ENCODE results near the gene MTMR4.

Gene MTMR4

GRCh38 chr17:58539698-58540097 is 25.3 kb upstream of the MTMR4 start:
- TF ChIP-seq CTCF (IDR thresholded peaks at IDR 0.05) = no peak
- no peaks in the 10 kb centered on the region for H3K9me3 ChIP-seq
- no peaks in the 10 kb centered on the region for H3K36me3 ChIP-seq
- H3K4me3 ChIP-seq (ENCODE audit: low read depth in 1 of 2, low read length in 1 of 2) = no peak overlapping the region
- H3K27ac ChIP-seq = no peak overlapping the region
- peaks cover 18% of the 10 kb centered on the region for H3K27me3 ChIP-seq
- peaks cover 0 to 4% of the 10 kb centered on the region in 2 experiments for H3K4me1 ChIP-seq (ENCODE audit: control insufficient read depth in 1 of 2, insufficient read depth in 1 of 2, low read depth in 1 of 2, low read length in 1 of 2)

GRCh38 chr17:58538811-58539409 is 24.5 kb upstream of the MTMR4 start:
- peaks cover 0 to 7% of the 10 kb centered on the region in 2 experiments for H3K4me1 ChIP-seq (ENCODE audit: control insufficient read depth in 1 of 2, insufficient read depth in 1 of 2, low read depth in 1 of 2, low read length in 1 of 2)
- no peak for TF ChIP-seq CTCF (IDR thresholded peaks at IDR 0.05)
- no peak overlapping the region for H3K27ac ChIP-seq
- H3K9me3 ChIP-seq = no peaks in the 10 kb centered on the region
- H3K27me3 ChIP-seq = peaks cover 26% of the 10 kb centered on the region
- H3K36me3 ChIP-seq = no peaks in the 10 kb centered on the region
- H3K4me3 ChIP-seq (ENCODE audit: low read depth in 1 of 2, low read length in 1 of 2) = no peak overlapping the region

DNA sequence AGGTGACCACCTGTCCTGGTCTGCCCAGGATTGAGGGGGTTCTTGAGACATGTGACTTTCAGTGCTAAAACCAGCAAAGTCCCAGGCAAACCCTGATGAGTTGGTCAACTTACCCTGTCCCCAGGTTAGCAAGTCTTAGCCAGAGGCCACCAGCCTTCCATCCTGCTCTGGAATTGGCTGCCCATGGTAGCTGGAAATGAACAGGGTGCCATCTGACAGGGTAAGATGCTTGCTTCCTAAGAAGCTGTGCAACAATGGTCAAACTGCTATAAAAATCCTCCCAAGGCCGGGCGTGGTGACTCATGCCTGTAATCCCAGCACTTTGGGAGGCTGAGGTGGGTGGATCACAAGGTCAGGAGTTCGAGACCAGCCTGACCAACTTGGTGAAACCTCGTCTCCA is 22.8 kb upstream of the MTMR4 start:
- no peaks in the 10 kb centered on the region for H3K36me3 ChIP-seq
- H3K4me3 ChIP-seq (ENCODE audit: low read depth in 1 of 2, low read length in 1 of 2) = no peak overlapping the region
- peaks cover 1 to 9% of the 10 kb centered on the region in 2 experiments for H3K4me1 ChIP-seq (ENCODE audit: control insufficient read depth in 1 of 2, insufficient read depth in 1 of 2, low read depth in 1 of 2, low read length in 1 of 2)
- H3K27ac ChIP-seq = no peak overlapping the region
- H3K27me3 ChIP-seq = peaks cover 42% of the 10 kb centered on the region
- no peaks in the 10 kb centered on the region for H3K9me3 ChIP-seq
- no peak for TF ChIP-seq CTCF (IDR thresholded peaks at IDR 0.05)

DNA sequence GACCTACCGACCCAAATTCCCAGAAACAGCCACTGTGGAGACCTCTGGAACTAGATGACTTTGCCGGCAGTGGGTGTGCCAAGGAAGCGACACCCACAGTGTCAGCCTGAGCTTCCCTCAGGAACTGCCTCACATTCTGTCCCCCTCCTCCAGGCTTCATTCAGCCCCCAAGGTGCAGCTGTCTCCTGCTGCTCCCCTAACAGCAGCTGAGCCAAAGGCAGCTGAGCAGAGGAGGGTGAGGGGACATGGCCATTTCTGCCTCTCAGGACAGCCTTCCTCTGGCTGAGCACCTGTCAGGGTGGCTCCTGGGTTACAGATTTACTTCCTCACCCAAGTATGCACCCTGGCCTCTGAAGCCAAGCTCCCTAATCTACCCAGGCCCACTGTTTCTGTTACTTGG is 22.1 kb upstream of the MTMR4 start:
- TF ChIP-seq CTCF (IDR thresholded peaks at IDR 0.05) = no peak
- Histone ChIP-seq H3K27ac (no peak overlapping the region), H3K4me1 (ENCODE audit: control insufficient read depth in 1 of 2, insufficient read depth in 1 of 2, low read depth in 1 of 2, low read length in 1 of 2) (peaks cover 6 to 14% of the 10 kb centered on the region in 2 experiments), H3K36me3 (no peaks in the 10 kb centered on the region), H3K4me3 (ENCODE audit: low read depth in 1 of 2, low read length in 1 of 2) (no peak overlapping the region), H3K27me3 (peaks cover 50% of the 10 kb centered on the region), H3K9me3 (no peaks in the 10 kb centered on the region)

- Histone ChIP-seq H3K36me3 (no peaks in the 10 kb centered on the region), H3K4me1 (ENCODE audit: control insufficient read depth in 1 of 2, insufficient read depth in 1 of 2, low read depth in 1 of 2, low read length in 1 of 2) (peaks cover 10 to 18% of the 10 kb centered on the region in 2 experiments), H3K9me3 (no peaks in the 10 kb centered on the region), H3K4me3 (ENCODE audit: low read depth in 1 of 2, low read length in 1 of 2) (no peak overlapping the region), H3K27me3 (peaks cover 61% of the 10 kb centered on the region), H3K27ac (no peak overlapping the region)
- no peak for TF ChIP-seq CTCF (IDR thresholded peaks at IDR 0.05)
These were observed 21.0 kb upstream of the MTMR4 start for GRCh38 chr17:58535431-58535830.
